Right lobe of liver (tissue), 4 donors: ENCODE measurements around the gene EDC4.
A peak's percentile ranks its signal among the peaks of the same experiment; 100 is the strongest.

Experiments used
- POLR2A ChIP-seq: fragments of 450-650 bp; IDR thresholded peaks from one replicate; pipeline ENCODE4 v1.6.1; 2017; ENCODE audit warnings: antibody characterized with exemption, mild to moderate bottlenecking
- TF ChIP-seq, protein P1 (sequence below), 4 donors: fragments of 200-600 bp in 3 of 4; fragments of 450-650 bp in 1 of 4; IDR thresholded peaks; one replicate each; pipeline versions ENCODE4 v1.5.1 to v1.8.0; 2016 to 2022; ENCODE audit warnings: antibody characterized with exemption in 4 of 4, mild to moderate bottlenecking in 2 of 4
- donor health status: DM: no; HTN: no; CAD: no.
- donor health status: DM: no; HTN: no; CAD: no.
- donor health status: DM: no; HTN: yes; CAD: no.

DNA sequence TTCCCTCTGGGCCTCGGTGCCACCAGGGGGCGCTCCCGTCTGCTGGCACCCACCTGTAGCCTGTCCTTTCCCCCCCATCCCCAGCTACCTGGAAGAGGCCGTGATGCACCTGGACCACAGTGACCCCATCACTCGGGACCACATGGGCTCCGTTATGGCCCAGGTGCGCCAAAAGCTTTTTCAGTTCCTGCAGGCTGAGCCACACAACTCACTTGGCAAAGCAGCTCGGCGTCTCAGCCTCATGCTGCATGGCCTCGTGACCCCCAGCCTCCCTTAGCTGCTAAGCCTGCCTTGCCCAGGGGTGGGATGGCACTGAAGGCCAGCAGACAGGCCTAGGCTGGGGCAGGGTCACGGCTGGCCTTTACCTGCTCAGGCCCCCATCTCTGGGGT lies 11.0 kb downstream of the EDC4 start:
- no peak for TF ChIP-seq POLR2A
- TF ChIP-seq, protein P1, sequence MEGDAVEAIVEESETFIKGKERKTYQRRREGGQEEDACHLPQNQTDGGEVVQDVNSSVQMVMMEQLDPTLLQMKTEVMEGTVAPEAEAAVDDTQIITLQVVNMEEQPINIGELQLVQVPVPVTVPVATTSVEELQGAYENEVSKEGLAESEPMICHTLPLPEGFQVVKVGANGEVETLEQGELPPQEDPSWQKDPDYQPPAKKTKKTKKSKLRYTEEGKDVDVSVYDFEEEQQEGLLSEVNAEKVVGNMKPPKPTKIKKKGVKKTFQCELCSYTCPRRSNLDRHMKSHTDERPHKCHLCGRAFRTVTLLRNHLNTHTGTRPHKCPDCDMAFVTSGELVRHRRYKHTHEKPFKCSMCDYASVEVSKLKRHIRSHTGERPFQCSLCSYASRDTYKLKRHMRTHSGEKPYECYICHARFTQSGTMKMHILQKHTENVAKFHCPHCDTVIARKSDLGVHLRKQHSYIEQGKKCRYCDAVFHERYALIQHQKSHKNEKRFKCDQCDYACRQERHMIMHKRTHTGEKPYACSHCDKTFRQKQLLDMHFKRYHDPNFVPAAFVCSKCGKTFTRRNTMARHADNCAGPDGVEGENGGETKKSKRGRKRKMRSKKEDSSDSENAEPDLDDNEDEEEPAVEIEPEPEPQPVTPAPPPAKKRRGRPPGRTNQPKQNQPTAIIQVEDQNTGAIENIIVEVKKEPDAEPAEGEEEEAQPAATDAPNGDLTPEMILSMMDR (IDR thresholded peaks at IDR 0.05) = peak; percentile 81 to 96 (median 89)
